SK-N-MC (cell line): ENCODE measurements around the gene AHNAK.

Experiments used
- DNase-seq: peaks from one replicate; pipeline ENCODE4 v3.0.0-alpha.2; 2011; ENCODE audit warnings: low read depth, low spot score
- H3K27ac ChIP-seq: fragments of 200-600 bp; sonication (generic); 2 replicates; pipeline ENCODE4 v1.5.1; 2016; ENCODE audit warnings: mixed run types
- H3K36me3 ChIP-seq: fragments of 200-600 bp; sonication (generic); 2 replicates; pipeline ENCODE4 v1.6.1; 2017; ENCODE audit warnings: antibody characterized with exemption, low read length, mixed read lengths; ENCODE audit not compliant: insufficient read depth
- H3K4me3 ChIP-seq: fragments of 200-600 bp; sonication (generic); 2 replicates; pipeline ENCODE4 v1.5.1; 2016
- H3K9ac ChIP-seq: fragments of 200-600 bp; sonication (generic); 2 replicates; pipeline ENCODE4 v1.8.0; 2017; ENCODE audit warnings: mixed run types, mixed read lengths; ENCODE audit not compliant: insufficient read length
- H3K9me3 ChIP-seq: fragments of 200-600 bp; sonication (generic); 2 replicates; pipeline ENCODE4 v1.6.1; 2017; ENCODE audit warnings: low read depth, mild to moderate bottlenecking, antibody characterized with exemption, low read length, moderate library complexity, mixed read lengths
- EZH2 ChIP-seq: fragments of 200-600 bp; sonication (generic); IDR thresholded peaks from one replicate; pipeline ENCODE4 v1.6.1; 2017; ENCODE audit warnings: antibody characterized with exemption
- FOXP2 ChIP-seq: optimal IDR thresholded peaks from 2 replicates; pipeline ENCODE3; 2011; ENCODE audit warnings: mild to moderate bottlenecking, moderate library complexity; ENCODE audit not compliant: insufficient read depth; ENCODE audit errors: extremely low read length, control extremely low read depth
- POLR2AphosphoS5 ChIP-seq: IDR thresholded peaks from 2 replicates; pipeline ENCODE4 v1.6.1; 2012; ENCODE audit warnings: mild to moderate bottlenecking, low read depth, low read length, borderline replicate concordance

The AHNAK gene, protein sequence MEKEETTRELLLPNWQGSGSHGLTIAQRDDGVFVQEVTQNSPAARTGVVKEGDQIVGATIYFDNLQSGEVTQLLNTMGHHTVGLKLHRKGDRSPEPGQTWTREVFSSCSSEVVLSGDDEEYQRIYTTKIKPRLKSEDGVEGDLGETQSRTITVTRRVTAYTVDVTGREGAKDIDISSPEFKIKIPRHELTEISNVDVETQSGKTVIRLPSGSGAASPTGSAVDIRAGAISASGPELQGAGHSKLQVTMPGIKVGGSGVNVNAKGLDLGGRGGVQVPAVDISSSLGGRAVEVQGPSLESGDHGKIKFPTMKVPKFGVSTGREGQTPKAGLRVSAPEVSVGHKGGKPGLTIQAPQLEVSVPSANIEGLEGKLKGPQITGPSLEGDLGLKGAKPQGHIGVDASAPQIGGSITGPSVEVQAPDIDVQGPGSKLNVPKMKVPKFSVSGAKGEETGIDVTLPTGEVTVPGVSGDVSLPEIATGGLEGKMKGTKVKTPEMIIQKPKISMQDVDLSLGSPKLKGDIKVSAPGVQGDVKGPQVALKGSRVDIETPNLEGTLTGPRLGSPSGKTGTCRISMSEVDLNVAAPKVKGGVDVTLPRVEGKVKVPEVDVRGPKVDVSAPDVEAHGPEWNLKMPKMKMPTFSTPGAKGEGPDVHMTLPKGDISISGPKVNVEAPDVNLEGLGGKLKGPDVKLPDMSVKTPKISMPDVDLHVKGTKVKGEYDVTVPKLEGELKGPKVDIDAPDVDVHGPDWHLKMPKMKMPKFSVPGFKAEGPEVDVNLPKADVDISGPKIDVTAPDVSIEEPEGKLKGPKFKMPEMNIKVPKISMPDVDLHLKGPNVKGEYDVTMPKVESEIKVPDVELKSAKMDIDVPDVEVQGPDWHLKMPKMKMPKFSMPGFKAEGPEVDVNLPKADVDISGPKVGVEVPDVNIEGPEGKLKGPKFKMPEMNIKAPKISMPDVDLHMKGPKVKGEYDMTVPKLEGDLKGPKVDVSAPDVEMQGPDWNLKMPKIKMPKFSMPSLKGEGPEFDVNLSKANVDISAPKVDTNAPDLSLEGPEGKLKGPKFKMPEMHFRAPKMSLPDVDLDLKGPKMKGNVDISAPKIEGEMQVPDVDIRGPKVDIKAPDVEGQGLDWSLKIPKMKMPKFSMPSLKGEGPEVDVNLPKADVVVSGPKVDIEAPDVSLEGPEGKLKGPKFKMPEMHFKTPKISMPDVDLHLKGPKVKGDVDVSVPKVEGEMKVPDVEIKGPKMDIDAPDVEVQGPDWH (N-terminal part only)

DNA sequence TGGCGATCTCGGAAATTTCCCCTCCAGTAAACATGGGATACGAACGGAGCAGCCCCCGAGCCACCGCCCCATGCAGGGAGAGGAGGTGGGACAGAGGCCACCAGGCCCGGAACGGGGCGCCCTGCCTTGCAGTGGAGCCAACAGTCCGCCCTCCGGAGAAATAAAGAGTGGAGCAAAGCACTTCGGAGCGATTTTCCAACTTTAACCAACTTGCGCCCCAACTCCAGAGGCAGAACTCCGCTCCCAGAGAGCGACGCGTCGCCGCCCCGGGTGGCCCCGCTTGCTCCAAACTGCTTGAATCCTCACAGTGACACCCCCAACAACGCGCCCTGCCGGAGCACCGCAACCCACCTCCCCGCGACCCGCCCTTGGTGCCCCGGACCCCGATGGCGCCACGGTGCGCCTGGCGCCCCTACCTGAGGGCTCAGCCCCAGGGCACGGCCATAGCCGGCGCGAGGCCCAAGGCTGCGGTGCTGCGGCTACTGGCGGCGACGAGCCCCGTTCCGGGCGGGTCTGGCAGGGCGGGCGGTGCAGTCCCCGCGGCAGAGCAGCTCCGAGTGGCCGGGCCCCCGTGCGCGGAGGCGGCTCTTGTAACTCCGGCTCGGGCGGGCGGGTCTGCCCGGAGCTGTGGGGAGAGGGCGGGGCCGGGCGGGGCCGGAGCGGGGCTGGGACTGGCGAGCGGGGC lies at the start of gene AHNAK:
Gene AHNAK (minus strand): TSS at position 563 of the 685 bp plus-strand sequence. CDS start 10,708 bp downstream, outside the sequence.
- TF ChIP-seq POLR2AphosphoS5 (peak; percentile 52; the same call in 1 of the 2 replicates), EZH2 (no peak), FOXP2 (no peak)
- no peaks in the 10 kb centered on the region for H3K36me3 ChIP-seq
- peak within 1 kb of the TSS; percentile 83 for H3K9ac ChIP-seq
- H3K4me3 ChIP-seq = peak within 1 kb of the TSS; percentile 100
- DNase-seq = no peak
- peak within 1 kb of the TSS; percentile 53 for H3K27ac ChIP-seq
- H3K9me3 ChIP-seq = no peaks in the 10 kb centered on the region

DNA sequence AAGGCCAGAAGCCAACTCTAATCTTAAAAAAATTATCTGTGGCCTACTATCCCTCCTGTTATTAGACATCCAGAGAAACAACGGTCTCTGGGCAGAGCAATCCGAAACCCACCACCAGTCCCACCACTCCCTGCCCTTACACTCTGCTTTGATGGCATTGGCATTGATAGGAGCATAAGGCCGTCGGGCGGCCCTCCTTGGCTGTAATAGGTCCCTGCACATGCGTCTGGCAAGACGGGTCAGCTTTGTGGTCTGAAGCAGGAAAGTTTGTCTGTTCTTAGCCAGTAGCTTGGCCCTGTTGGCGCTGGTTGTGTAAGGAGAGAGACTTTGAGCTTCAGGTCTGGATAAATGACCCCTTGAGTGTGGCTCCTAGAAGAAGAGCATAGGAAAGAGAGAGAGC lies 48.5 kb upstream of the AHNAK start:
- Histone ChIP-seq H3K36me3 (peaks cover 73% of the 10 kb centered on the region), H3K9ac (no peak overlapping the region), H3K4me3 (no peak overlapping the region), H3K27ac (no peak overlapping the region), H3K9me3 (no peaks in the 10 kb centered on the region)
- TF ChIP-seq FOXP2 (no peak), POLR2AphosphoS5 (no peak), EZH2 (no peak)
- no peak for DNase-seq

DNA sequence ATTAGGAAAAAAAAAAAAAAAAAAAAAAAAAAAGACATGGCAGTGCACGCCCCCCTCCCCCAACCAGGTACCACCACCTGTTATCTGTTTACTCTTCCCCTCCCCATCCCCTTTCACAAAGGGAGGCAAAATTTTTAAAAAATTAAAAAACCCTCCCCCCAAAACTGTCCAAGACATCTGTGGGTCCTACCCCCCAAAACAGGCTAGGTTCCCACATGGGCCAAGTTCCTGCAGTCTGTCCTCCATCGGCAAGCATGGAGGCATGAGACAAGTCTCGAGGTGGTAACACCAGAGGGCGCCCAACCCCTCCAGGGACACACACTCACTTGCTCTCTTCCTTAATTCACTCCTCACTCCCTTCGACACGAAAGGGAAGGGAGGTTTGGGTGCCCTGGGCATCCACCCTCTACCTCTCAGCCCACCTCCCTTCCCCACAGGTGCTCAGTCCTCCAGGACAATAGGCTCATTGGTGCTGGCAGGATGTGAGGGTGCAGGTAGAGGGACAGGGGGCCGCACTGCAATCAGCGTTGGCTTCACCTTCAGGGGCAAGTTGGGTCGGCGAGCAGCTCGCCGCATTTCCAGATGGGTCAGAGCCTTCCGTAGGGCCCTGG lies 46.9 kb upstream of the AHNAK start:
- H3K4me3 ChIP-seq = no peak overlapping the region
- no peaks in the 10 kb centered on the region for H3K9me3 ChIP-seq
- H3K9ac ChIP-seq = no peak overlapping the region
- no peak for TF ChIP-seq POLR2AphosphoS5
- no peak for TF ChIP-seq EZH2
- TF ChIP-seq FOXP2 = no peak
- peaks cover 63% of the 10 kb centered on the region for H3K36me3 ChIP-seq
- no peak for DNase-seq
- H3K27ac ChIP-seq = no peak overlapping the region

DNA sequence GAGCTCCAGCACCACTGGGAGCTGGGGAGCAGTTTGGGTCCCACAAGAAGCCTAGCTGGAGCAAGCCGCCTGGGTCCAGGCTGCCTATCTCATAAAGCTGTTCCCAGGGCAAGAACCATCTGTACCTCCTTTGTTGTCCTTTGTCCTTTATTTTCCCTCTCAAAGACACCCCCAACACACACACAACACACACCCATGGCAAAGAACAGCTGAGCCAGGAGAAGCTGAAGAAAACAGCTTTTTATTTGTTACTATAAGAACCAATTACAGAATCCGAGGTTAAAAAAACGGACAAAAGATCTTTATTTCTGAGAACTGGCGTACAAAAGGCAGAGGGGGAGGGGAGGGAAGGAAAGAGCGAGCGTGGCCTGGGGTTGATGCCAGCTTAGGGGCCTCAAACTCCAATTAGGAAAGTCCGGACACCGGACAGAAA lies 46.4 kb upstream of the AHNAK start:
- H3K36me3 ChIP-seq = peaks cover 61% of the 10 kb centered on the region

DNA sequence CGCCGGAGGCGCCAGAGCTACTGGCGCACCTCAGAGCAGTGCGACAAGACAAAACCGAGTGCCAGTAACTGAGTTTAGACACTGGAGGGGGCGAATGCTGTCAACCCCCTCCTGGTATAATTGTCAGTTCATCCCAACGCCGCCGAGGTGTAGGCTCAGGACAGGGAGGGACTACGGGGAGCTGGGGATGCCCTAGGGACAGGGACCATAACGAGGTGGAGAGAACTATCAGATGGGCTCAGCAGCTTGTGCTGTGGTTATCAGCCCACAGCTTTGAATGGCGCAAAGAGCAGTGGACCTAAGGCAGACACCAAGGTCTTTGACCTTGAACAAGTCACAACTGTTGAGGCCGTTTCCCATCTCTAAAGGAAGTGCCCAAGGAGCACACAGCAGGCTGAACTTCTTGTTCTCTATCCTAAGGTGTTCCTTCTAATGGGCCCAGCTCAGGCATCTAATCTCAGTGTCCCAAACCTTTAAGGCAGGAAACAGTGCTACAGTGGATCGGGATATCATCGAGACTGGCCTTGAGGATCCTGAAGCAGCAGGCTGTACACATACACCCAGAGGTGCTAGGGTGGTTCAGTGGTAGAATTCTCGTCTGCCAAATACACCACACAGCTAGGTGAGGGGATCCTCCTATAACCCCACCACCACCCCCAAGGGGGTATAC lies 45.7 kb upstream of the AHNAK start:
- Histone ChIP-seq H3K9ac (peak overlapping the region; percentile 76), H3K4me3 (peak overlapping the region; percentile 90), H3K9me3 (no peaks in the 10 kb centered on the region), H3K36me3 (peaks cover 61% of the 10 kb centered on the region), H3K27ac (peak overlapping the region; percentile 77)
- no peak for DNase-seq
- no peak for TF ChIP-seq FOXP2
- no peak for TF ChIP-seq EZH2
- no peak for TF ChIP-seq POLR2AphosphoS5

More for the DNA sequence above, 46.4 kb upstream of the AHNAK start:
- Histone ChIP-seq H3K27ac (0 out of 2 replicates have a peak overlapping the region, but pooled peaks have one; percentile 77), H3K9ac (no peak overlapping the region), H3K9me3 (no peaks in the 10 kb centered on the region), H3K4me3 (no peak overlapping the region)
- TF ChIP-seq FOXP2 = no peak
- no peak for TF ChIP-seq EZH2
- TF ChIP-seq POLR2AphosphoS5 = no peak
- no peak for DNase-seq

DNA sequence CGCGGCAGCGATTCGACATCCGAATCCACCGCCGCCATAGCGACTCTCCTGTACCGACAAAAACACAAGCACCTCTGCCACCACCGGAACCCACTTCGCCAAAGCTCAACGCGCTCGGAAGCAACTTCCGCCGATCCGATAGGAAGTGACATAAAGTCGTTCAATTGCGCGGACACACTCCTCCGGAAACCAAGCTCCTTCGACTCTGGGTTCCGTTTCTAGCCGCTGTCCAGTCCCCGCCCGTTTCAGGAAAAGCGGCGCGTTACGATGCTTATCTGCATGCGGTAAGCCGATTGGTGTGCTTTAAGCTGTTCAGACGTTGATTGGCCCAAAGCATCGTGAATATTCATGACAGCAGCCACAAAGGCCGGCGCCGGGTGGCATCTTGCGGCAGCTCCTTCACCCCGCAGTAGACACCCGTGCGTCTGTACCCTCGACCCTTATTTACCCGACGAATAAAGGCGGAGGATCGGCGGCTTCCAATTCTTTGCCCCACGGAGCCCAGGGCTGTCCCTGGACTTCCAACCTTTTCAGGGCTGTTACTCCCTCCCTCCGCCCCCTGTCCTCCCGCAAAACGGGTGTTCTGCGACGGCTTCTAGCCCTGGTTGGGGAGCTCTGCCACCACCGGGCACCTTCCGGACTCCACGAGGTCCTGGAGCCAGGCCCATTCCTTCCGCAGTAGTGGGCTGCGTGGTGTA lies 45.0 kb upstream of the AHNAK start, which contains the start of gene TUT1:
Gene TUT1 (minus strand): TSS at position 76 of the 698 bp plus-strand sequence. CDS start 38 bp downstream, at position 38.
- H3K4me3 ChIP-seq = peak within 1 kb of the TSS; percentile 90
- H3K36me3 ChIP-seq = peaks cover 55% of the 10 kb centered on the region
- DNase-seq = peak; percentile 98
- H3K27ac ChIP-seq = peak within 1 kb of the TSS; percentile 89
- TF ChIP-seq EZH2 = no peak
- TF ChIP-seq FOXP2 = peak; percentile 77
- peak; percentile 98 for TF ChIP-seq POLR2AphosphoS5
- H3K9me3 ChIP-seq = no peaks in the 10 kb centered on the region
- H3K9ac ChIP-seq = peak within 1 kb of the TSS; percentile 94
